Cerebellar cortex (tissue), 1 donor: Measurements from ENCODE around the gene GTF2B.
"Not testable (repeated sequence)": the region's sequence is repeated elsewhere in the genome, so short reads cannot be mapped to it uniquely, and the experiment has no call there.

ENCODE experiments used
- DNase-seq: peaks from one replicate; pipeline ENCODE4 v3.0.0-alpha.2; 2015; ENCODE audit warnings: low spot score

The GTF2B gene

DNA sequence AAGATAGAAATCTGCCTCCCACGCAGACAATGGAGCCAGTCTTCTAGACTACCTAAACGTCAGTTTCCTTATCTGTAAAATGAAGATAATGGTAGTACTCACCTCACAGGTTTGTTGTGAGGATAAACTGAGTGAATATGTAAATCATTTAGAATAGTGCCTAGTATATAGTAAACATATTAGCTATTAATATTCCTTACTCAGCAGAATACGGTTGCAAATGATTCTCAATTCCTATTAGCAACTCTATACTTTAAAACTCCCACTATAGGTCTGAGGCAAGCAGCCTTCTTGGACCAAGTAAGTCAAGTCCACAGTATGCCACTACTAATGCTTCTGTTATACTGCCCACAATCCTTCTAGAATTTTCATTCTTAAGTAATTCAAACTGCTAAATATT lies 5.4 kb downstream of the GTF2B start:
- no peak for DNase-seq

DNA sequence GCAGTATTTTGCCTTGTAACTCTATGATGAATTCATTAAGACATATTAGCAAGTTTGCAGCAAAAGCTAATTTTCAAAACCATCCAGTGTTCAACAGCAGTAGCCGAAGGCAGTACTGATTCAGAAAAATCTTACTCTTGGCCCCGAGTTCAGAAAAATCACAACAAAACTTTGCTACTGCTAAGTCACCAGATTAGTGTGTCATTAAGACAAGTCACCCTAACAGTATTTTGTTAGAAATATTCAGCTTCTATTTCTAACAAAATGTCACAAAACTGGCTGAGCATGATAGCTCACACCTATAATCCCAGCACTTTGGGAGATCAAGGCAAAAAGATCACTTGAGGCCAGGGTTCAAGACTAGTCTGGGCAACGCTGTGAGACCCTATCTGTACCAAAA lies 8.2 kb downstream of the GTF2B start:
- no peak for DNase-seq

DNA sequence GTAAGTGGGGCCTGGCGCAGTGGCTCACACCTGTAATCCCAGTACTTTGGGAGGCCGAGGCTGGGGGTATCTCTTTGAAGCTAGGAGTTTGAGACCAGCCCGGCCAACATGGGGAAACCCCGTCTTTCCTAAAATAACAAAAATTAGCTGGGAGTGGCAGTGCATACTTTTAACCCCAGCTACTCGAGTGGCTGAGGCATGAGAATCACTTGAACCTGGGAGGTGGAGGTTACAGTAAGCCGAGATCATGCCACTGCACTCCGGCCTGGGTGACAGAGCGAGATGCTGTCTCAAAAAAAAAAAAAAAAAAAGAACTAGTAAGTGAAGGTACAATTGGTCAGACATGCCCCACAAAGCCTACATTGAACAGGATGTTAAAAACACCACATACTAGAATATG lies 10.7 kb downstream of the GTF2B start:
- DNase-seq = not testable (repeated sequence)

DNA sequence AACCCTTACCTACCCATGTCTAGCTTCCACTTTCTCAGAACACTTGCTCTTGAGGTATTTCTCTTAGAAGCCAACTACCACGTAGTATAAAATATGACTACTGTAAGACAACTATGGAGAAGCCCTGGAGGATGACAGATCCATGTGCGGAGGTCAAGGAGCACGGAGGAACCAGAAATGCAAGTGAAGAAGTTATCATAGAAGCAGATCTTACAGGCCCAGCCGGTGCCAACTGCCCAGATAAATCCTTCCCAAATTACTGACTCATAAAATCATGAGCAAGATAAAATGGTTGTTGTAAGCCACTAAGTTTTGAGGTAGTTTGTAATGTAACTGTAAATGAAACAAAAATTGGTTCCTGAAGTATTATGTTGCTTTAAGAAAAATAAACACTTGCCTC lies 12.6 kb downstream of the GTF2B start:
- no peak for DNase-seq

DNA sequence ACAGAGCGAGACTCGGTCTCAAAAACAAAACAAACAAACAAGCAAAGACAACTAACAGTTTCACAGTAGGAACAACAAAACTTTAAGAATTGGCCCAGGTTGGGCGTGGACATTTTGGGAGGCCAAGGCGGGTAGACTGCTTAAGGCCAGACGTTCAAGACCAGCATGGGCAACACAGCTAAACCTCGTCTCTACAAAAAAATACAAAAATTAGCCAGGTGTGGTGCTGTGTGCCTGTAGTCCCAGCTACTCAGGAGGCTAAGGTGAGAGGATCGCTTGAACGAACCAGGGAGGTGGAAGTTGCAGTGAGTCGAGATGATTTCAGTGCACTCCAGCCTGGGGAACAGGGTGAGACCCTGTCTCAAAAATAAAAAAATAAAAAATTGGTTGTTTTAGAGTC lies 13.5 kb downstream of the GTF2B start:
- DNase-seq = no peak

DNA sequence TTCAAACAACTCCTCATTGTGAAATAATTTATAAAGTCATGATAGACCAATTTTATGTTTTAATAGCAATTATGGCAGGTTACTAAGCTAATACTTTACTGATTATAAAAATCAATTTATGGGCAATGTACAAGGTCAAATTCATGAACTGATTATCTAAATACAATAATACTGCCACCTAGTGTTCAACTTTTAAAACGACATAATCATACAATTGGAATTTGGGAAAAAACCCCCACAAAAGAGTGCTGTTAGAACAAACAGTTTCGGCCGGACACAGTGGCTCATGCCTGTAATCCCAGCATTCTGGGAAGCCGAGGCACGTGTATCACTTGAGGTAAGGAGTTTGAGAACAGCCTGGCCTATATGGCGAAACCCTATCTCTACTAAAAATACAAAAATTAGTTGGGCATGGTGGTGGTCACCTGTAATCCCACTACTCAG lies 14.0 kb downstream of the GTF2B start:
- peak; percentile 50 for DNase-seq

DNA sequence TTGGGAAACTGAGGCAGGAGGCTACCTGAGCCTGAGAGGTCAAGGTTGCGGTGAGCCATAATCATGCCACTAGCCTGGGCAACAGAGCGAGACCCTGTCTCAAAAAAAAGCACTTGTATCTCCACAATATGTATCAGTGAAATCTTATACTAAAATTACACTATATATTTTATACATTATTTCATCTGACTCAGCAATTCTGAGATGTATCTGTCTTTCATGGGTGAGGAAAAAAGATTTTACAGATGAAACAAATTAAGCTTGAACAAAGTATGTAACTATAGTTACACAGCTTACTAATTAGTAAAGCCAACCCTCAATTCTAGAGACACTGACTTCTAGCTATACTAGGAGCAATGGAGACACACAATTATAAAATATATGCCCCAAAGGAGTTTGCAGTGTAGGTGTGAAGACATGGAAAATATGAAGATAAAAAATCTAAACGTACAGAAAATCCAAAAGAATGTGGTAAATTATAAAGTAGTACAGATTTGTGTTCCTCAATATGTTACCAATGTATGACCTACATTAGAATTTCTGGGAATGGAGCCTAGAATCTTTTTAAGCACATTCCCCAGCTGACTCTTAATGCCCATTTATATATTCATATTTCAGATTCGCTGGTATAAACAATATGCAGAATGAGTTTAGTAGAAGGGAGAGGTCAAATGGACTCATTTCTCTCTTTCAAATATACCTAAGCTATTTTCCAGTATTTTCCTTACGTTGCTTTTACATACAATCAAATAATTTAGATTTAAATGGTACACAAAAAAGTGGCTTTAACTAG lies 14.6 kb downstream of the GTF2B start:
- no peak for DNase-seq

DNA sequence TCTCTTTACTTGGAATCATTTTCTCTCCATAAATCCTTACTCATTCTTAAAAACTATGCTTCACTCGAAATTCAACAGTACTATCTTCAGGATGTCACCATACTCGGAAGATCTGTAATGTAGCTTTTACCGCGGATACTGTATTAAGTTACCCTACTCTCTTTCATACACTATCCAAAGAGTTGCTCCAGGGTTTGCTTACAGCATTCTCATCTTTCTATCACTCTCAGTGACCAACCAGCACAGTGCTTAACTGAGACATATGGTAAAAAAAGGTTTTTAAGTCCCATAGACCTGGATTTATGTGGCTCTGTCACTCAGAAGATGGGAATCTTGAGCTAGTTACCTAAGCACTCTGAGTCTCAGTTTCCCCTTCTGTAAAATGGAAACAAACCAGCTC lies 15.8 kb downstream of the GTF2B start:
- DNase-seq = no peak

DNA sequence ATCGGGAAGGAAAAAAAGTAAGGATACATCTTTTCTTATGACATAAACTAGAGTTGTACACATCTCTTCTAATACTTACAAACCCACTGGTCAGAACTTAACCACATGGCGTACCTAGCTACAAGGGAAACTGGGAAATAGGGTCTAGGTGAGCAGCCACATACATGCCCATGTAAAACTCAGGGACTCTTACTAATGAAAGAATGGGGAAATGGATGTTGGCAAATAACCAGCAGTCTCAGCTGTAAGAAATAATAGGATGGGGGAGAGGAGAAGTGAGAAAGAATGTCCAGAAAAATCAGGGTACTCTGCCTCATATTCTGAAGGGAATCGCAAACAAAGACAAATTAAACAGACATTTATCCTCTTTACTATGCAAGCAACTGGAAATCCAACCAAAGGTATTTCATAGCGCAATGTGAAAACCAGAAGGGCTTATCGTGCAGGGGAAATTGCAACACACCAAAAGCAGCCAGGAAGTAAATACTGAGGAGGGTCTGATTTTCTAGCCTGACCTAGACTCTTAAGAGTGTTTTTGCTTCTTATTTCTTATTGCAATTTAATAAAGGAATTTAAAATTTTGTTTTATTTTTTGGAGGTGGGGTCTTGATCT lies 17.5 kb downstream of the GTF2B start:
- no peak for DNase-seq

DNA sequence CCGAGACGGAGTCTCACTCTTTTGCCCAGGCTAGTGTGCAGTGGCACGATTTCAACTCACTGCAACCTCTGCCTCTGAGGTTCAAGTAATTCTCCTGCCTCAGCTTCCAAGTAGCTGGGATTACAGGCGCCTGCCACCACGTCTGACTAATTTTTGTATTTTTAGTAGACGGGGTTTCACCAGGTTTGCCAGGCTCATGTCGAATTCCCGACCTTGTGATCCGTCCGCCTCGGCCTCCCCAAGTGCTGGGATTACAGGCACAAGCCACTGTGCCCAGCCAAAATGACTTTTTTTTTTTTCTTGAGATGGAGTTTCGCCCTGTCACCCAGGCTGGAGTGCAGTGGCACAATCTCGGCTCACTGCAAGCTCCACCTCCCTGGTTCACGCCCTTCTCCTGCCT lies 21.7 kb downstream of the GTF2B start:
- DNase-seq = not testable (repeated sequence)

DNA sequence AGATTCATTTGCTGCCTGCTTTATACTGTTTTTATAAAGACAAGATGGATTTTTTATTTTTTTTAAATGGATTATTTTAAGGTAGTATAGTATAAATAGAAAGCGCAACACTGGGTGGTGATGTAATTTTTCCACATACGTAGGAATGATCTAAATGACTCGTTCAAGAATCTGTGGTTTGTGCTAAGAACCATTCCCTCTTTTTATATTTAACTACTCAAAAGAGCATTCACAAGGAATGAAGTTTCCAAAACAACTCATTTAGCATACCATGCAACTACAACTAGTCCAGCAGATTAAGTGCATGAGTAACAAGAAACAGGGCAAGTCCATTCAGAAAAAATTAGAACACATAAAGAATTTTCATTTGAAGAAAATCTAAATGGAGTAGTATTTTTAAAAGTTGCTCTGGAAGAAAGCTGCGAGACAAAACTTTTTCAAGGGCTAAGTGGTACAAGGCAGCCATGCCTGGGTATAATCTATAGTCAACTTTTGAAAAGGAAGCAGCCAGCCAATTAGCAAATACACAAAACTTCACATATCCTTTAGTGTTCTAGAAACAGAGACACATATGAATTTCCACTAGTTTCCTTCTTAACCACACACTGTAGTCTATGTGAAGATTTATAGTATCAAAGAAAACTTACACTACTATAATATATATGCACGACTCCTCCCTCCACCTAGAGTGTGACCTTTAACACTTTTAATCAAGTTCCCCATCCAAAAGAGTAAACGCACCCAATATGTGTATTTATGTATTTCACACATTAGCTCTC lies 23.4 kb downstream of the GTF2B start:
- no peak for DNase-seq

DNA sequence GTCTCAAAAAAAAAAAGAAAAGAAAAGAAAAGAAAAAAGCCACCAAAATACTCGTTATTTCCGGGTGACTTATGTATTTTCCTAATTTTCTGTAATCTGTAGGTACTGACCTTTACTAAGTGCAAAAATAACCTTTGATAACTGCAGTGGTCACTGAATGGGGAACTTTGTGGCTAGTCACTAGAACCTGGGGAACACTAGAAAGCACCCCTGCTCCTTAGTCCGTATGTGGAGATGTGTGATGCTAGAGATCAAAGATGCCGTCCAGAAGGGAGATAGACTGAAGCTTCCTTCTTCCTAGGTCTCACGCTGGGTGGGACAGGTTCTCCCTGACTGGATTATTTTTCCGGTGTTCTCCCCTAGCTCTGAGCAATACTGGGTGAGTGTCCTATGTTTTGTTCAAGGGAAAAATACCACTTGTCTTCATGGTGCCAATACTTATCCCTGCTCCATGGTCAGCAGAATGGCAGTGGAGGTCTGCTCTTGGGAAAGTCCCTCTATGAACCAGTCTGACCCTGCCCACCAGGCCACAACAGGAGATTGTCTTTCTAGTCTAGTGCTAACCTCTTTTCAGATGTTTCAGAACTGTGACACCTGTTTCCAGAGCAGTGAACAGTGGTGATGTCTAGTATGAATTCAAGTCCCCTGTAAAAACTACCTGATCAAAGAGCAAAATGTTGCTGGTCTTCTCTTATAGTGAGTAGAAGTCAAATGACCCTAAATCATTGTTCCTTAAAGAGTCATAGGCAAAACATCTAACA lies 39.9 kb downstream of the GTF2B start:
- no peak for DNase-seq

DNA sequence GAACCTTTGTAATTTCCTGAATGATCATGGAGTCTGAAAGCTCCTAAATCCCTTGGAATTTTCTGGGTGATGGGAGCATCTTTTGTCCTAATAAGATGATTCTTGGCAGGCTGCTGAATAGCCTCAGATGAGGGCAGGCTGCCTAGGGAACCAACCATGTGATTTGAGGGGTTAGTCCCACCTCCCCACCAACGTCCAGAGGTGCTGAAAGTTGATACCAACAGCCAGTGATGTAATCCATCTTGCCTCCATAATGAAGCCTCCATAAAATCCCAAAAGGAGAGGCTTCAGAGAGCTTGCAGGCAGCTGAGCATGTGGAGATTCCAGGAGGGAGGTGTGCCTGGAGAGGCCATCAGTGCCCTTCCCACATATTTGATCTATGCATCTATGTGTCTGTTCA lies 43.7 kb downstream of the GTF2B start:
- DNase-seq = no peak

DNA sequence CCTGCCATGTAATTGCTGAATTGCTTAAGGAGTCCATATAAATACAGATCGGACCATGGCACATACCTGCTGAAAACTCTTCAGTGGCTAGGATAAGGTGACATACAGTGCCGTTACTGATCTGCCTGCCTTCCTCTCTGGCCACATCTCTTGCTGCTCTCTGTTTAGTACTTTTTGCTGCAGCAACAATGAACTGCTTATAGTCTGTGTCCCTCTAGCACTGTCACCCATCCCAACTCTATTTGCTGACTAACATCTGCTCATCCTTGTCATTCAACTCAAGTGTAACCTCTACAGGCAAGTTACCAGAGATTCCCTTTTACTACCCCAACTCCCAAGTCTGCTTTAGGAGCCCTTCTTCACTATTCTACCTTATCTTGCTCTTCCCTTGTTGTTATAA lies 65.6 kb downstream of the GTF2B start:
- no peak for DNase-seq

DNA sequence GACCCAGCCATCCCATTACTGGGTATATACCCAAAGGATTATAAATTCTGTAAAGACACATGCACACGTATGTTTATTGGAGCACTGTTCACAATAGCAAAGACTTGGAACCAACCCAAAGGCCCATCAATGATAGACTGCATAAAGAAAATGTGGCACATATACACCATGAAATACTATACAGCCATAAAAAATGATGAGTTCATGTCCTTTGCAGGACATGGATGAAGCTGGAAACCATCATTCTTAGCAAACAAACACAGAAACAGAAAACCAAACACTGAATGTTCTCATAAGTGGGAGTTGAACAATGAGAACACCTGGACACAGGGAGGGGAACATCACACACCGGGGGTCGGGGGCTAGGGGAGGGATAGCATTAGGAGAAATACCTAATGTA lies 71.7 kb downstream of the GTF2B start:
- DNase-seq = not testable (repeated sequence)

DNA sequence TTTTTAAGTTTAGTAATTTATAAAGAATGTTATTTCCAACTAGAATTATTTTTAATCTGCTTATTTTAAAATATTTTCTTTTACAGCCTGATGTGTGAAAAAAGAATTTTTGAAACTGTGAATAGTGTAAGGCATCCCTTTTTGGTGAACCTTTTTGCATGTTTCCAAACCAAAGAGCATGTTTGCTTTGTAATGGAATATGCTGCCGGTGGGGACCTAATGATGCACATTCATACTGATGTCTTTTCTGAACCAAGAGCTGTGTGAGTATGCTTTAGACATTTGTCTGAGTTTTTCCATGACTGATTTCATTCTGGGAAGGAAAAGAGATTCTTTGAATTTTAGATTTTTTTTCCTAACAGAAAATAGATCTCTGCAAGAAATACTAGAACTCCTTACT lies 77.9 kb downstream of the GTF2B start:
- no peak for DNase-seq

DNA sequence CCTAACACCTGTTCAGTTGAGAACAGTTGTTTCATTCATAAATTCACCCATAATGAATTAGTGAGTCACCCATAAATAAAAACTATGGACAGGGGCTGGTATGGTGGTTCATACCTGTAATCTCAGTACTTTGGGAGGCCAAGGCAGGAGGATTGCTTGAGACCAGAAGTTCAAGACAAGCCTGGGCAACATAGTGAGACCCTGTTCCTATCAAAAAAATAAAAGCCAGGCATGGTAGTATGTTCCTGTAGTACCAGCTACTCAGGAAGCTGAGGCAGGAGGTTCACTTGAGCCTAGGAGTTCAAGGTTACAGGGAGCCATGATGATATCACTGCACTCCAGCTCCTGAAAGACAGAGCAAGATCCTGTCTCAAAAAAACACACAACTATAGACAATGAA lies 79.0 kb downstream of the GTF2B start:
- DNase-seq = no peak

DNA sequence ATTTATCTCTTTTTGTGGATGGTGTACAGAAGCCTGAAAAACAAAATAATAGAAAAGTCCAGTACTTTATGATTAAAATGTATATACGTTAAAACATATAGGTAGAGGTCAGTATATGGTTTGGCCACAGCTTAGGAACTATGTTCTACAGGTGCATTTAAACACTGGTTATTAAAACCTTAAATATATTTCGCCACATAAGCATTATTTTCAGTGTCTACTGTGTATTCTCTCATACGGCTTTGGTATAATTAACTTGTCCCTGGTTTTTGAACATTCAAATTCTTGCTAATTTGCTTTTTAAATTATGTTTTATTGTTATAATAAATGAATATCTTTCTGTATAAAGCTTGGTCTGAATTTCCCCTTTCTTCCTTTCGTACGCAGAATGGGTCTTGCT lies 87.9 kb downstream of the GTF2B start:
- no peak for DNase-seq

DNA sequence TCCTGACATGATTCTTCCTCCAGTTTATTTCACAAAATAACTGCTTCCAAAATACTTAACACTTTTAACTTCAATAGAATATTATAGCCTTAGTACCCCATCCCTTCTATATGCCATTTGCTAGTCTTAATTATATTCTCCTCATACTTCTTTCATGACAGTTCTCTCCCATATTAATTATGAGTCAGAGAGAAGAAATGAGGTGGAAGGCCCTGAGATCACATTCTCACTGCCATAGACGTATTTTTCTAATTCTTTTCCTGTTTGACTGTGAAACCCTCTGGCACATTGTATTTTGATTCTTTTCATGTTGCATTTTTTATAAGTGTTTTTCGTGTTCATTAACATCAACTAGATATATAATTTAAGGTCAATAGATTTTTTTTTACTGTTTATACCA lies 88.4 kb downstream of the GTF2B start:
- DNase-seq = no peak
